Endodermal cell (in vitro differentiated cells): ENCODE data around the gene ANKRD33B. TPM values are rescaled to one million over a fixed set of nuclear protein-coding genes. Genes with fewer than 3 reads are reported as not detected.

Experiments used
- DNase-seq: peaks from one replicate; pipeline ENCODE4 v3.0.0-alpha.2; 2017
- H3K27ac ChIP-seq: 2 replicates; pipeline ENCODE4 v1.5.1; 2013; ENCODE audit warnings: mild to moderate bottlenecking, low read depth, low read length, moderate library complexity
- H3K27me3 ChIP-seq: 2 replicates; pipeline ENCODE4 v1.6.1; 2013; ENCODE audit warnings: mild to moderate bottlenecking, low read length, moderate library complexity; ENCODE audit not compliant: insufficient read depth, control insufficient read depth, poor library complexity, severe bottlenecking
- H3K36me3 ChIP-seq: 2 replicates; pipeline ENCODE4 v1.7.0; 2013; ENCODE audit warnings: mild to moderate bottlenecking, low read length, moderate library complexity; ENCODE audit not compliant: control insufficient read depth, insufficient read depth
- H3K4me1 ChIP-seq: one replicate; pipeline ENCODE4 v1.7.0; 2013; ENCODE audit warnings: low read length; ENCODE audit not compliant: control insufficient read depth, insufficient read depth
- H3K4me3 ChIP-seq: 2 replicates; pipeline ENCODE4 v1.5.1; 2013; ENCODE audit warnings: mild to moderate bottlenecking, low read length, moderate library complexity
- H3K9ac ChIP-seq: 2 replicates; pipeline ENCODE4 v1.6.1; 2013; ENCODE audit warnings: mild to moderate bottlenecking, low read length, moderate library complexity; ENCODE audit not compliant: poor library complexity, severe bottlenecking; ENCODE audit errors: extremely low read depth
- H3K9me3 ChIP-seq: 2 replicates; pipeline ENCODE4 v1.6.1; 2013; ENCODE audit warnings: mild to moderate bottlenecking, low read length, moderate library complexity; ENCODE audit not compliant: control insufficient read depth
- H3K27ac Mint-ChIP-seq: 2 replicates; pipeline ENCODE4 v1.8.0; 2020; ENCODE audit warnings: mixed read lengths
- H3K27me3 Mint-ChIP-seq: 2 replicates; pipeline ENCODE4 v1.8.0; 2021; ENCODE audit warnings: mild to moderate bottlenecking, mixed read lengths; ENCODE audit not compliant: insufficient read depth
- H3K36me3 Mint-ChIP-seq: 2 replicates; pipeline ENCODE4 v1.8.0; 2020; ENCODE audit warnings: low read depth, mixed read lengths
- H3K4me1 Mint-ChIP-seq: 2 replicates; pipeline ENCODE4 v1.8.0; 2020; ENCODE audit warnings: mixed read lengths
- H3K4me3 Mint-ChIP-seq: 2 replicates; pipeline ENCODE4 v1.8.0; 2020; ENCODE audit warnings: mild to moderate bottlenecking, moderate library complexity, mixed read lengths
- H3K9me3 Mint-ChIP-seq: 2 replicates; pipeline ENCODE4 v1.8.0; 2020; ENCODE audit warnings: mild to moderate bottlenecking, mixed read lengths
- CTCF ChIP-seq: fragments of 200-600 bp; sonication (generic); conservative IDR thresholded peaks from 2 replicates; pipeline ENCODE4 v1.5.0; 2021; ENCODE audit warnings: antibody characterized with exemption, mild to moderate bottlenecking
- whole genome bisulfite sequencing, 2 experiments: methylation state at CpG; one replicate each; pipeline versions ENCODE4 v1.1.5 to v1.1.7; 2013; ENCODE audit warnings: missing lambda C conversion rate in 2 of 2, mixed read lengths in 1 of 2; ENCODE audit not compliant: insufficient coverage in 1 of 2, insufficient read length in 1 of 2; 5-methylcytosine and 5-hydroxymethylcytosine counted together
- total RNA-seq, 2 donors: library from RNA; stranded (reverse); fragmentation: NEBNext Ultra II Directional in 1 of 2; extraction: Animal tissue kit (Norgen Biotek cat#: 25700) in 1 of 2; gene quantifications; 2 replicates in 1 of 2; 3 replicates in 1 of 2; pipeline ENCODE4 v1.2.1, GENCODE V29; 2021

The ANKRD33B gene
- total RNA-seq, 2 donors from 2014 or later: 21.9 to 37.2 TPM

- Mint-ChIP-seq H3K4me1 (peaks cover 26% of the 10 kb centered on the region), H3K4me3 (no peak overlapping the region), H3K27me3 (peaks cover 28% of the 10 kb centered on the region), H3K27ac (no peak overlapping the region), H3K36me3 (no peaks in the 10 kb centered on the region), H3K9me3 (no peaks in the 10 kb centered on the region)
- H3K9ac ChIP-seq: no peak overlapping the region
- DNase-seq: no peak
- H3K27me3 ChIP-seq: peaks cover 7% of the 10 kb centered on the region
- H3K36me3 ChIP-seq: no peaks in the 10 kb centered on the region
- 71 to 73% methylated on average over 13 of the region's 13 CpGs for WGBS, 2 experiments
- H3K4me3 ChIP-seq: no peak overlapping the region
- peaks cover 6% of the 10 kb centered on the region for H3K4me1 ChIP-seq
- H3K9me3 ChIP-seq: no peaks in the 10 kb centered on the region
- no peak overlapping the region for H3K27ac ChIP-seq
- no peak for TF ChIP-seq CTCF
Observed at GRCh38 chr5:10536931-10537579, 26.8 kb upstream of the ANKRD33B start.

- Histone ChIP-seq H3K36me3 (no peaks in the 10 kb centered on the region), H3K27ac (no peak overlapping the region), H3K27me3 (peaks cover 7% of the 10 kb centered on the region), H3K4me1 (peaks cover 6% of the 10 kb centered on the region), H3K9me3 (no peaks in the 10 kb centered on the region), H3K4me3 (no peak overlapping the region), H3K9ac (no peak overlapping the region)
- H3K9me3 Mint-ChIP-seq: no peaks in the 10 kb centered on the region
- H3K4me3 Mint-ChIP-seq: no peak overlapping the region
- peaks cover 24% of the 10 kb centered on the region for H3K4me1 Mint-ChIP-seq
- 71 to 95% methylated on average over 1 to 4 of the region's 4 CpGs for WGBS, 2 experiments
- no peak for TF ChIP-seq CTCF
- H3K27me3 Mint-ChIP-seq: peaks cover 25% of the 10 kb centered on the region
- H3K36me3 Mint-ChIP-seq: no peaks in the 10 kb centered on the region
- DNase-seq: no peak
- no peak overlapping the region for H3K27ac Mint-ChIP-seq
Observed at GRCh38 chr5:10537624-10538023, 26.2 kb upstream of the ANKRD33B start.

GRCh38 chr5:10538103-10538788 is 25.6 kb upstream of the ANKRD33B start:
- peaks cover 24% of the 10 kb centered on the region for H3K27me3 Mint-ChIP-seq
- Histone ChIP-seq H3K27ac (no peak overlapping the region), H3K36me3 (no peaks in the 10 kb centered on the region), H3K27me3 (peaks cover 7% of the 10 kb centered on the region), H3K9ac (no peak overlapping the region), H3K4me3 (no peak overlapping the region), H3K9me3 (no peaks in the 10 kb centered on the region), H3K4me1 (peaks cover 6% of the 10 kb centered on the region)
- no peak overlapping the region for H3K27ac Mint-ChIP-seq
- peaks cover 27% of the 10 kb centered on the region for H3K4me1 Mint-ChIP-seq
- H3K36me3 Mint-ChIP-seq: no peaks in the 10 kb centered on the region
- no peak for DNase-seq
- H3K4me3 Mint-ChIP-seq: no peak overlapping the region
- WGBS, 2 experiments: 92 to 93% methylated on average over 10 to 14 of the region's 14 CpGs
- no peaks in the 10 kb centered on the region for H3K9me3 Mint-ChIP-seq
- no peak for TF ChIP-seq CTCF
